Panc1 (cell line): ENCODE results near the gene ZNF692.

Source experiments
- POLR2AphosphoS5 ChIP-seq: IDR thresholded peaks from 2 replicates; pipeline ENCODE4 v1.6.1; 2012; ENCODE audit warnings: mild to moderate bottlenecking, low read depth, low read length, moderate library complexity
- TF ChIP-seq, protein P1 (sequence below): fragments of 450-650 bp; IDR thresholded peaks from 2 replicates; pipeline ENCODE4 v1.5.1; 2017; ENCODE audit warnings: mild to moderate bottlenecking

DNA sequence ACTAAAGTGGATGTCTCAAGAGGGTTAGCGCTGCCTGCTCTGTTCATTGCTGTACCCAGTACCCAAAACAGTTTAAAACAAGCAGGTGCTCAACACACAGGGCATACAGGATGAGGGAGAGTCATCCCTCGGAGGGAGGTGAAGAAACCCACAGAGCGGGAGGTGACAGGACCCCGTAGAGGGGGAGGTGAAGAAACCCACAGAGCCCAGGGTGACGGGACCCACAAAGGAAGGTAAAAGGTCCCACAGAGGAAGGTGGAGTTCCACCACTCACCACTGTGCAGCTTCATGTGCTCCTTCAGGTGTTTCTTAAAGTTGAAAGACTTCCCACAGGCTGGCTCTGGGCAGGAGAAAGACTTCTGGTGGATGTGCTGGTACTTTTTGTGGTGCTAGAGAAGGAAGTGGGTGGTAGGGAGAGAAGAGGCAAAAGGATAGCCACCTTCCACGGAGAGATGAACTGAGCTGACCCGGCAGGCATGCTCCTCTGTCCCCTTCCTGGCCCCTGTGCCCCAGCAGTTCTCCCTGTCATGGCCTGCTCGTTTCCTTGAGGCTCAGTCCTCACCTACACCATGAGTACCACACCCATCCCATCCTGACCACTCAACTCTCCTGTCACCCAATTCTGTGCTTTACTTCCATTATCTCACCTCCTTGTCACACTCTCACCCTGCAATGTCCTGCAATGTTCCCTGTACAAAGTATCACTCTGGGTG, 5.1 kb downstream of the ZNF692 start:
- TF ChIP-seq, protein P1, sequence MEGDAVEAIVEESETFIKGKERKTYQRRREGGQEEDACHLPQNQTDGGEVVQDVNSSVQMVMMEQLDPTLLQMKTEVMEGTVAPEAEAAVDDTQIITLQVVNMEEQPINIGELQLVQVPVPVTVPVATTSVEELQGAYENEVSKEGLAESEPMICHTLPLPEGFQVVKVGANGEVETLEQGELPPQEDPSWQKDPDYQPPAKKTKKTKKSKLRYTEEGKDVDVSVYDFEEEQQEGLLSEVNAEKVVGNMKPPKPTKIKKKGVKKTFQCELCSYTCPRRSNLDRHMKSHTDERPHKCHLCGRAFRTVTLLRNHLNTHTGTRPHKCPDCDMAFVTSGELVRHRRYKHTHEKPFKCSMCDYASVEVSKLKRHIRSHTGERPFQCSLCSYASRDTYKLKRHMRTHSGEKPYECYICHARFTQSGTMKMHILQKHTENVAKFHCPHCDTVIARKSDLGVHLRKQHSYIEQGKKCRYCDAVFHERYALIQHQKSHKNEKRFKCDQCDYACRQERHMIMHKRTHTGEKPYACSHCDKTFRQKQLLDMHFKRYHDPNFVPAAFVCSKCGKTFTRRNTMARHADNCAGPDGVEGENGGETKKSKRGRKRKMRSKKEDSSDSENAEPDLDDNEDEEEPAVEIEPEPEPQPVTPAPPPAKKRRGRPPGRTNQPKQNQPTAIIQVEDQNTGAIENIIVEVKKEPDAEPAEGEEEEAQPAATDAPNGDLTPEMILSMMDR: no peak
- TF ChIP-seq POLR2AphosphoS5: no peak
